ACC112 (cell line): ENCODE measurements around the gene VPS52.
"Not testable (repeated sequence)": the region's sequence is repeated elsewhere in the genome, so short reads cannot be mapped to it uniquely, and the experiment has no call there.

Experiments used
- H2AFZ ChIP-seq: fragments of 200-600 bp; sonication (generic); one replicate; pipeline ENCODE4 v1.6.0; 2017; ENCODE audit warnings: antibody characterized with exemption, low read length; ENCODE audit not compliant: unreplicated experiment
- H3K27ac ChIP-seq: fragments of 200-600 bp; sonication (generic); 2 replicates; pipeline ENCODE4 v1.5.1; 2014; ENCODE audit warnings: low read depth, mild to moderate bottlenecking, antibody characterized with exemption, low read length, moderate library complexity
- H3K27me3 ChIP-seq: fragments of 200-600 bp; sonication (generic); 2 replicates; pipeline ENCODE4 v1.6.1; 2014; ENCODE audit warnings: mild to moderate bottlenecking, antibody characterized with exemption, low read length, moderate library complexity, mixed read lengths; ENCODE audit not compliant: insufficient read depth
- H3K36me3 ChIP-seq: fragments of 200-600 bp; sonication (generic); 2 replicates; pipeline ENCODE4 v1.6.1; 2016; ENCODE audit warnings: mild to moderate bottlenecking, antibody characterized with exemption, low read length, moderate library complexity, mixed read lengths; ENCODE audit not compliant: insufficient read depth
- H3K4me1 ChIP-seq: fragments of 200-600 bp; sonication (generic); one replicate; pipeline ENCODE4 v1.6.1; 2016; ENCODE audit warnings: low read length, mixed read lengths; ENCODE audit not compliant: insufficient read depth, unreplicated experiment, control insufficient read depth
- H3K4me3 ChIP-seq: fragments of 200-600 bp; sonication (generic); 2 replicates; pipeline ENCODE4 v1.5.1; 2014; ENCODE audit warnings: mild to moderate bottlenecking, low read depth, low read length
- H3K79me2 ChIP-seq: fragments of 200-600 bp; sonication (generic); one replicate; pipeline ENCODE4 v1.6.0; 2016; ENCODE audit warnings: low read length; ENCODE audit not compliant: control insufficient read depth, unreplicated experiment, insufficient read depth

Gene VPS52

DNA sequence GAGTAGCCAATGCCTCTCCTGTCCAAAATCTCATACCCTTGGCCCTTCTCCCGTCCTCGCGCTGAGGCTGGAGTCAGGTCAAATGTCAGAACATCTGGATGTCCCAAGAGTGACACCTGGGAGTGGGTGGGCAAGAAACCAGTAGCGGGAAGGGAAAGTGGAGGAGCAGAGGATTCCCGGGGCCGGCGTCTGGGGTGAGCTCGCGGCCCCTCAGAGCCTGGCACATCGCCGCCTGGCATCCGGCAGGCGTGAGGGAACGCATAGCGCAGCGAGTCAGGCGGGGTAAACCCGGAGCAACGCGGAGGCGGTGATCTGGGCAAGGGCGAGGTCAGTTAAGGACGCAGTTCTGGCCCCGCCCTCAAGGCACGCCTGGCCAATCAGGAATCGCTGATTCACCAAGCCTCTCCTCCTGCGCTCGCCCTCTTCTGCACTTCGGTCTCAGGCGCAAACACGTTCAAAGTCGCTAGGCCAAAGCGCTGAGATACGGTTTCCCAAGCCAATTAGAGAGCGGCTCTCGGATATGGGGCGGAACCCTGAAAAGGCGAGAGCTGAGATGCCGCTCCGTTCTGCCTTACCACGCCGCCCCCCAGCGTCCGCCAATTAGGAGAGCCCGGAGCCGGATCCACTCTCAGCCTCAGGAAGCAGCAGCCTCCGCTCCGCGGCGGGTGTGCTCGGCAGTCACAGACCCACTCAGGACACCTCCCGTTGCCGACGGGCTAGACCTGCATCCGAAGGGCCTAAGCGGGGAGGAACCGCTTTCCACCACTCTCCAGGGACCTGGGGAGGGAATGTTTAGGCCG, 22.5 kb downstream of the VPS52 start:
- H3K4me1 ChIP-seq, result peaks cover 36% of the 10 kb centered on the region
- peak overlapping the region; percentile 76 for H3K4me3 ChIP-seq
- H3K79me2 ChIP-seq, result peaks cover 10% of the 10 kb centered on the region
- peaks cover 5% of the 10 kb centered on the region; the same call in 1 of the 2 replicates for H3K36me3 ChIP-seq
- no peaks in the 10 kb centered on the region for H3K27me3 ChIP-seq
- H3K27ac ChIP-seq, result peak overlapping the region; percentile 90
- peak overlapping the region; percentile 31 for H2AFZ ChIP-seq

GRCh38 chr6:33248643-33248931, 23.1 kb downstream of the VPS52 start:
- H2AFZ ChIP-seq, result peak overlapping the region; percentile 31
- peak overlapping the region; percentile 71 for H3K4me3 ChIP-seq
- H3K36me3 ChIP-seq, result peaks cover 5% of the 10 kb centered on the region; the same call in 1 of the 2 replicates
- H3K4me1 ChIP-seq, result peaks cover 36% of the 10 kb centered on the region
- peak overlapping the region; percentile 90 for H3K27ac ChIP-seq
- no peaks in the 10 kb centered on the region for H3K27me3 ChIP-seq
- peaks cover 10% of the 10 kb centered on the region for H3K79me2 ChIP-seq

- H3K4me1 ChIP-seq, result peaks cover 35% of the 10 kb centered on the region
- H3K79me2 ChIP-seq, result peaks cover 10% of the 10 kb centered on the region
- H3K27me3 ChIP-seq, result no peaks in the 10 kb centered on the region
- peak overlapping the region; percentile 36 for H2AFZ ChIP-seq
- H3K4me3 ChIP-seq, result peak overlapping the region; percentile 71
- H3K36me3 ChIP-seq, result peaks cover 5% of the 10 kb centered on the region; the same call in 1 of the 2 replicates
- peak overlapping the region; percentile 90 for H3K27ac ChIP-seq
These were observed 23.6 kb downstream of the VPS52 start for GRCh38 chr6:33247977-33248642.

- Histone ChIP-seq H3K27me3 (peaks cover 13% of the 10 kb centered on the region), H3K27ac (no peak overlapping the region), H3K79me2 (no peaks in the 10 kb centered on the region), H3K4me3 (no peak overlapping the region), H3K36me3 (no peaks in the 10 kb centered on the region), H3K4me1 (peaks cover under 1% of the 10 kb centered on the region), H2AFZ (no peak overlapping the region)
These were observed 28.2 kb downstream of the VPS52 start for GRCh38 chr6:33243476-33243875.

GRCh38 chr6:33241968-33242367, 29.7 kb downstream of the VPS52 start:
- Histone ChIP-seq H3K27me3 (peaks cover 22% of the 10 kb centered on the region), H3K4me3 (no peak overlapping the region), H2AFZ (no peak overlapping the region), H3K36me3 (no peaks in the 10 kb centered on the region), H3K27ac (no peak overlapping the region), H3K79me2 (no peaks in the 10 kb centered on the region), H3K4me1 (no peaks in the 10 kb centered on the region)

DNA sequence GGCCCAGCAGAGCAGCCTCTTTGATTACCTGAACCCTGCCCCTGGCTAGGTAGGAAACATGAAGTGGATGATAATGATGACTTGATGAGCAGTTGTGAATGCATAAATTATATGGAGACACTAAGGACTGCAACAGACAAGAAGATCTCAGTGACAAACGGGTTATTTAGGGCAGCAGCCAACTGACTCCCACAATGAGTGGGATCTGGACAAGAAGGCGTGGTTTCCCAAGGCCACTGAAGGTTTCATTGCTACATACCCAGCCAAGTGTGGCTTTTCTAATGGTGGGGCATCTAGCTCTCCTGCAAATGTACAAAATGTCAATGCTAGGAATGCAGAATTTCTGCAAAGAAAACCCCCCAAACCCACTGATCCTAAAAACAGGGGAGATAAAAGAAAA, 33.9 kb downstream of the VPS52 start:
- no peak overlapping the region for H2AFZ ChIP-seq
- peaks cover 43% of the 10 kb centered on the region for H3K27me3 ChIP-seq
- H3K36me3 ChIP-seq, result no peaks in the 10 kb centered on the region
- no peak overlapping the region for H3K27ac ChIP-seq
- H3K4me3 ChIP-seq, result no peak overlapping the region
- H3K4me1 ChIP-seq, result no peaks in the 10 kb centered on the region
- H3K79me2 ChIP-seq, result no peaks in the 10 kb centered on the region

DNA sequence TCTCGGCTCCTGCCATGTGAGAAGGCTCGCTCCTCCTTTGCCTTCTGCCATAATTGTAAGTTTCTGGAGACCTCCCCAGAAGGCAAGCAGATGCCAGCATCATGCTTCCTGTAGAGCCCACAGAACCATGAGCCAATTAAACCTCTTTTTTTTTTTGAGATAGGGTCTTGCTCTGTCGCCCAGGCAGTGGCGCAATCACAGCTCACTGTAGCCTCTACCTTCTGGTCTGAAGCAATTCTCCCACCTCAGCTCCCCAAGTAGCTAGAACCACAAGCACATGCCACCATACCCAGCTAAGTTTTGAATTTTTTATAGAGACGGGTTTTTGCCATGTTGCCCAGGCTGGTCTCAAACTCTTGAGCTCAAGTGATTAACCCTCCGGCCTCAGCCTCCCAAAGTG, 34.8 kb downstream of the VPS52 start:
- H3K27me3 ChIP-seq, result peaks cover 43% of the 10 kb centered on the region
- no peak overlapping the region for H2AFZ ChIP-seq
- no peaks in the 10 kb centered on the region for H3K4me1 ChIP-seq
- no peaks in the 10 kb centered on the region for H3K36me3 ChIP-seq
- H3K79me2 ChIP-seq, result no peaks in the 10 kb centered on the region
- no peak overlapping the region for H3K27ac ChIP-seq
- H3K4me3 ChIP-seq, result no peak overlapping the region

DNA sequence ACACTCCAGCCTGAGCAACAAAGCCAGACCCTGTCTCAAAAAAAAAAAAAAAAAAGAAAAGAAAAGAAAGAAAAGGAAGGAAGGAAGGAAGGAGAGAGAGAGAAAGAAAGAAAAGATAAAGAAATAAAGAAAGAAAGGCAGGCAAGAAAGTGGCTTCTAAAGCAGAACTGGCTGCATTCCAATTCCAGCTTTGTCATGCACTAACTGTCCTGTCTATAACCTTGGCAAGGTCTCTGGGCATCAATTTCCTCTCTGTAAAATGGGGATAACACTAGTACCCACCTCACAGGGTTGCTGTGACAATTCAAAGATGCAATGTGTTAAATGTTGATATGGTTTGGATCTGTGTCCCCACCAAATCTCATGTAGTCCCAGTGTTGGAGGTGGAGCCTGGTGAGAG, 35.3 kb downstream of the VPS52 start:
- Histone ChIP-seq H3K27me3 (peaks cover 45% of the 10 kb centered on the region), H2AFZ (no peak overlapping the region), H3K27ac (no peak overlapping the region), H3K79me2 (no peaks in the 10 kb centered on the region), H3K4me3 (no peak overlapping the region), H3K4me1 (no peaks in the 10 kb centered on the region), H3K36me3 (no peaks in the 10 kb centered on the region)

DNA sequence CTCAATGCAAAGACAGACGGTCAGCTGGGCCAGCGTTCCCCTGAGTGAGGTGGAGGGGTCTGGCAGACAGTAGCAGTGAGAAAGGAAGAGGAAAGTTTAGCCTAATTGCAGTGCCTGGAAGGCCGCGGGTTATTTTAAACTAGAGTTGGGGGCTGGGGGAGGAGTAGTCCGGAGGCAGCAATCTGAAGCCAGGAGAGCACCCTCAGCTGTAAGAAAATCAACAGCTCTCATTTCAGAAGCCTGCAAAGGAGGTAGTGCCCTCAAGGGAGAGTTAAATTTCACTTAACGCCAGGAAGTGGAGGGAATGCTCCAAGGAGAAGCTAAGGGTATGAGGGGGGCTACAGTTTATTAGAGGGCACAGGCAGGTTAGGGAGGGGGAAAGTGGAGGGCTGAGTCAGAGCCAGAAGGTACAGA, 36.4 kb downstream of the VPS52 start:
- H3K27ac ChIP-seq, result no peak overlapping the region
- no peaks in the 10 kb centered on the region for H3K79me2 ChIP-seq
- H3K36me3 ChIP-seq, result no peaks in the 10 kb centered on the region
- no peak overlapping the region for H2AFZ ChIP-seq
- peaks cover 50% of the 10 kb centered on the region for H3K27me3 ChIP-seq
- no peaks in the 10 kb centered on the region for H3K4me1 ChIP-seq
- H3K4me3 ChIP-seq, result no peak overlapping the region

DNA sequence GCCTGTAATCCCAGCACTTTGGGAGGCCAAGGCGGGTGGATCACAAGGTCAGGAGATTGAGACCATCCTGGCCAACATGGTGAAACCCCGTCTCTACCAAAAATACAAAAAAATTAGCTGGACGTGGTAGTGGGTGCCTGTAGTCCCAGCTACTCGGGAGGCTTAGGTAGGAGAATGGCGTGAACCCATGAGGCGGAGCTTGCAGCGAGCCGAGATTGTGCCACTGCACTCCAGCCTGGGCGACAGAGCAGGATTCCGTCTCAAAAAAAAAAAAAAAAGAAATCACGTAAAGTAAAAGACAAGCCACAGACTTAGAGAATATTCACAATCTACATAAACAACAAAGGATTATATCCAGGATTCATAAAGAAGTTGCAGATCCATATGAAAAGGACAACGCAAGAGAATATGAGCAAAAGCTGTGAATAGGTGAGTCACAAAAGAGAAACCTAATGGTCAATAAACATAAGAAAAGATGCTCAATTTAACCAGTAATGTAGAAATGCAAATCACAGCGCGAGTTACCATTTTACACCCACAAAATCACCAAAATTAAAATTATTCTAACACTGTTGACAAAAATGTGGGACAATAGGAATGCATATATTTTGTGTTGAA, 45.1 kb downstream of the VPS52 start:
- H3K27ac ChIP-seq, H2AFZ ChIP-seq, H3K79me2 ChIP-seq, H3K4me3 ChIP-seq, H3K36me3 ChIP-seq, H3K4me1 ChIP-seq: not testable (repeated sequence)
- peaks cover 48% of the 10 kb centered on the region for H3K27me3 ChIP-seq

GRCh38 chr6:33217681-33218080, 54.0 kb downstream of the VPS52 start:
- H3K4me3 ChIP-seq, result no peak overlapping the region
- H2AFZ ChIP-seq, result no peak overlapping the region
- peaks cover 6% of the 10 kb centered on the region for H3K4me1 ChIP-seq
- H3K79me2 ChIP-seq, result no peaks in the 10 kb centered on the region
- no peak overlapping the region for H3K27ac ChIP-seq
- H3K27me3 ChIP-seq, result peaks cover 17% of the 10 kb centered on the region
- H3K36me3 ChIP-seq, result no peaks in the 10 kb centered on the region
